HG03064 (cell line): Measurements from ENCODE around the gene HNRNPL.
"Not testable (repeated sequence)": the region's sequence is repeated elsewhere in the genome, so short reads cannot be mapped to it uniquely, and the experiment has no call there.

Experiments used
- ATAC-seq: cut with Tn5 transposase; IDR thresholded peaks from one replicate; pipeline ENCODE4 v1.9.1; 2021; ENCODE audit warnings: low read depth; ENCODE audit not compliant: unreplicated experiment

Gene HNRNPL

GRCh38 chr19:38869836-38870607 is 20.2 kb upstream of the HNRNPL start:
- no peak for ATAC-seq

- no peak for ATAC-seq
Measured at GRCh38 chr19:38869160-38869835, 19.5 kb upstream of the HNRNPL start.

DNA sequence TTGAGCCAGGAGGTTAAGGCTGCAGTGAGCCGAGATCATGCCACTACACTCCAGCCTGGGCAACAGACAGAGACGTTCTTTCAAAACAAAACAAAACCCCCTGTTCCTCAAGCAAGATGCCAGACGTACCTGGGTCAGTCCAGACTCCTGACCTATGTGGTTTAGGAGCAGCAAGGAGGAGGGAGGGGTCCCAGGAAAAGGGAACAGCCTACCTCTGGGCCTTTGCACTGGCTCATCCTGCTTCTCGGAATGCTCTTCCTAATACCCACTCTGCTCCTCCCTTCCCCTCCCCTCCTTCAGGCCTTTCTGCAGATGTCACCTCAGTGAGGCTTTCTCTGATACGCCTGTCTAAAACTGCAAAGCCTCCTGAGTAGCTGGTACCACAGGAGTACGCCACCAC is 18.8 kb upstream of the HNRNPL start:
- no peak for ATAC-seq

DNA sequence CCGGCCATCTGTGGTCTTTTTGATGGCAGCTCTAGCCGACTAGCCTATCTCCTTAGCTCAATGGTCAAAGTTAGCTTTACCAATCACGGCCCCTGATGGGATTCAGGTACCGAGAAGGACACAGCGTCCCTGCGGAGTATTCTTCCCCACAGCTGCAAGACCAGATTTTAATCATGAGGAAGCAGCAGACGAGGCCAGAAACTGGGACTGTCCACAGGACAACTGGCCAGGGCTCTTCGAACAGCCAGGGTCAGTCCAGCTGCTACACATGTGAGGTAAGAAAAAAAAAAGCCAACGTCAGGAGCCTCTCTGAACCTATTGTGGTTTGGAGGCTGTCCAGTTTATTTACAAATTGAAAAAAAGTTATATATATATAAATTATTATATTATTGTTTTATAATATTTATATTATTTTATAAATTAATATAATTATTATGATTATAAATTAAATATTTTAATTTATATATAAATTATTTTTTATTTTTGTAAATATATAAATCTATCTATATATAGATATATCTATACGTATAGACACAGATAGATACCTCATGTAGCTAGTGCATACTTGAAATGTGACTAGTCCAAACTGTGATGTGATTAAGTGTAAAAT is 17.5 kb upstream of the HNRNPL start:
- no peak for ATAC-seq

DNA sequence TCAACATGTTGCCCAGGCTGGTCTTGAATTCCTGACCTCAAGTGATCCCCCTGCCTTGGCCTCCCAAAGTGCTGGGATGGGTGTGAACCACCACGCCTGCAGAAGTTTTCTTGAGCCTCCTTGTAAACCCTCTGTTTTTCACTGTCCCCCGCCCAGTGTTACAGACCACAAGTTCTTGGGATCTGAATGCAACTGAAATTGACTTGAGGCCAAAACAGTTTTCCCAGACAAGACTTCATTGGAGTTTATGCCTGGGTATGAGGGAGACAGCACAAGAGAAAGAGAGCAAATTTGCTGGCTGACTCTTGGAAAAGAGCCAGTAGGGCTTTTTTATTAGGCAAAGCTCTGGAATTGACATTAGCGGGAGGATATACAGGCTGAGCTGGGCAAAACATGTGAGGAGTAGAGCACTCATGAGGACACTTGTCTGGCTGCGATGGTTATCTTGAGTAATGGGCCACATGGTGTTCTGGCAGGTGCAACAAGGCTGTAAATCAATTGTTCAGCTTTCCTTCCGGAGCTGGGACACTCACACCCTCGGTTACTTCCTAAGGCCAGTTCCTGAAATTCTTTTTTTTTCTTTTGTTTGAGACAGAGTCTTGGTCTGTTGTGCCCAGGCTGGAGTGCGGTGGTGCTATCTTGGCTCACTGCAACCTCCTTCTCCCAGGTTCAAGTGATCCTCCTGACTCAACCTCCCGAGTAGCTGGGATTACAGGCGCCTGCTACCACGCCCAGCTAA is 12.7 kb upstream of the HNRNPL start:
- ATAC-seq: no peak

DNA sequence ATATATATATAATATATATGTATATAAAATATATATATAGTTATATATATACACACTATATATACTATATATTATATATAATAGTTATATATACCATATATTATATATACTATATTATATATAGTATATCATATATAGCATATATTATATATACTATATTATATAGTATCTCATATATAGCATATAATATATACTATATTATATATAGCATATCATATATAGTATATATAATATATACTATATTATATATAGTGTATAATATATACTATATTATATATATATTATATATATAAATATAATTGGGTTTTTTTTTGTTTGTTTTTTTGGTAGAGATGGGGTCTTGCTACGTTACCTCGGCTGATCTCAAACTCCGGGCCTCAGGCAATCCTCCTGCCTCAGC is 11.6 kb upstream of the HNRNPL start:
- ATAC-seq: no peak

GRCh38 chr19:38859631-38860204 is 9.9 kb upstream of the HNRNPL start:
- ATAC-seq: not testable (repeated sequence)

DNA sequence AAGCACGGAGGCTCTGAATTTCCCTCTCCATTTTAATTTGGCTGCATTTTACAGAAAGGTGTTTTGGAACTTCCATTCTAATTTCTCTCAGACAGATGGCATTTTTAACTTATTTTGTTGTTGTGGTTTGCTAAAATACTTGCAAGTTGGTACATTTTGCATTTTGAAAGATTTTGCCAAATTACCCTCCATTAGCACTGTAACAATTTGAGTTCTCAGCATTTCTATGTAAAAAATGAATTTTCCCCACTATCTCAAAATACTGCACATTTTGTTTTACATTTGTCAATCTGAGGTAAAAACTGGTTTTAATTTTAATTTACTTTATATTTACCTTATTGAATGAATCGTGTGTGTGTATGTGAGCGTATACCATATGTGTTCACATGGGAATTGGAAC is 7.0 kb upstream of the HNRNPL start:
- no peak for ATAC-seq

DNA sequence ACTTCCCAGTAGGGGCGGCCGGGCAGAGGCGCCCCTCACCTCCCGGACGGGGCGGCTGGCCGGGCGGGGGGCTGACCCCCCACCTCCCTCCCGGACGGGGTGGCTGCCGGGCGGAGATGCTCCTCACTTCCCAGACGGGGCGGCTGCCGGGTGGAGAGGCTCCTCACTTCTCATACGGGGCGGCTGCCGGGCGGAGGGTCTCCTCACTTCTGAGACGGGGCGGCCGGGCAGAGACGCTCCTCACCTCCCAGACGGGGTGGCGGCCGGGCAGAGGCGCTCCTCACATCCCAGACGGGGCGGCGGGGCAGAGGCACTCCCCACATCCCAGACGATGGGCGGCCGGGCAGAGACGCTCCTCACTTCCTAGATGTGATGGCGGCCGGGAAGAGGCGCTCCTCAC is 6.0 kb upstream of the HNRNPL start:
- not testable (repeated sequence) for ATAC-seq

GRCh38 chr19:38854961-38855360 is 5.2 kb upstream of the HNRNPL start:
- not testable (repeated sequence) for ATAC-seq

DNA sequence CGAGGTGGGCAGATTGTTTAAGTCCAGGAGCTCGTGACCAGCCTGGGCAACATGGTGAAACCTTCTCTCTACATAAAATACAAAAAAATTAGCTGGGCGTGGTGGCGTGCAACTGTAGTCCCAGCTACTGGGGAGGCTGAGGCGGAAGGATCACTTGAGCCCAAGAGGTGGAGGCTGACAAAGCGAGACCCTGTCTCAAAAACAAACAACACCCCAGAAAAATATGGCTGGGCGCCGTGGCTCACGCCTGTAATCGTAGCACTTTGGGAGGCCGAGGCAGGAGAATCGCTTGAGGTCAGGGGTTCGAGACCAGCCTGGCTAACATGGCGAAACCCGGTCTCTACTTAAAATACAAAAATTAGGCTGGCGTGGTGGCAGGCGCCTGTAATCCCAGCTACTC is 3.4 kb upstream of the HNRNPL start:
- ATAC-seq: no peak

DNA sequence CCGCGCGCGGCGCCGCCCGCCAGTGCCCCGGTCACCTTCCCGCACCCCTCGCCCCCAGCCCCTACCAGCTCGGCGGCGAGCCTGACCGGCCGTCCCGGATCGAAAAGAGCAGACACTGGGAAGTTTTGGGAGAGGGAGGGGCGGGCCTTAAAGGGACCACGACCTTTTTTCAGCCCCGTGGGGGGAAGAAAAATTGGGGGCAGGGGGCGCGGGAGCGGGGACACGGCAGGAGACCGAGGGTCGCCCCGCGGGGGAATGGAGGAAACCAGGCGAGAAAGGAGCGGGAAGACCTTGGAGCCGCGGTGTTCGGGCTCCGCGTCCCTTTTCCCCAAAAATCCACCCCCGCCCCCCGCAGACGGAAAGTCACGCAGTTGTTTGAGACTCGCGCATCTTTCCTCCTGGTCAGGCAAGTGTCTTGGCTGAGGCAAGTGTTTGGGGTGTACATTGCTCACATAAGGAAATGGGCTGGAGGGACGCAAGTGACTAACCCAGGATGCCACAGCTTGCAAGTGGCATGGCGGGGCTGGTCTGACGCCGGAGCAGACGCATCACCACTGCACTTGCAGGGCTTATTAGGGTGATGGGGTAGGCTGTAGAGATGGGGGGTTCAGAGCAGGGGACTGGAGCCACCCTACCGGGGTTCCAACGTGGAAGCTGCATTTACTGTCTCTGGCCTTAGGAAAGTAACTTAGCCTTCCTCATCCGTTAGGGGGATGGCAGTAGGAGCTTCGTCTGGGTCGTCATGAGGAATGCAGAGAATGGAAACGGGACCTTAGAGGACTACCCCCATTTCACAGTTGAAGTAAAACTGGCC is 2.7 kb upstream of the HNRNPL start:
- no peak for ATAC-seq

DNA sequence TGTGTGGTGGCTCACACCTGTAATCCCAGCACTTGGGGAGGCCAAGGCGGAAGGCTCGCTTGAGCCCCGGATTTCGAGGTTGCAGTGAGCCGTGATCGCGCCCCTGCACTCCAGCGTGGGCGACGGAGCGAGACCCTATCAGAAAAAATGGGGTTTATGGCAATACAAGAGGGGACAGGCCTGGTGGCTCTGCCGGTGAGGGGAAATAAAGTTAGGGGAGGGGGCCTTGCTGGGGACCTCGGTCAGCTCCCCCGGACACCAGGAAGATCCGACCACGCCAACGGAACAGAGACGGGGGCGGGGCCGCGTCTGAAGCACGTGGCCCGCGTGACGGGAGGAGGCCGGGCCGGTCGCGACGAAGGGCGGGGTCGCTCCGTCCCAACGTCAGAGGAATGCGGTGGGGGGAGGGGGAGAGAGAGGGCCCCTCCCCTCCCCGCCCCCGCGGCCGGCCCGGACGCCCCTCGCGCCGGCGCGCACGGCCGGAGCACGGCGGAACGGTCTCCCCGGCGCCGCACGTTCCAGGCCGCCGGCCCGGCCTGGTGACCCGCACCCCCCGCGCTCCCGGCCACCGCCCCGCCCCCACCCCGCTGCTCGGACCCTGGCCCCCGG is 1.9 kb upstream of the HNRNPL start:
- no peak for ATAC-seq

DNA sequence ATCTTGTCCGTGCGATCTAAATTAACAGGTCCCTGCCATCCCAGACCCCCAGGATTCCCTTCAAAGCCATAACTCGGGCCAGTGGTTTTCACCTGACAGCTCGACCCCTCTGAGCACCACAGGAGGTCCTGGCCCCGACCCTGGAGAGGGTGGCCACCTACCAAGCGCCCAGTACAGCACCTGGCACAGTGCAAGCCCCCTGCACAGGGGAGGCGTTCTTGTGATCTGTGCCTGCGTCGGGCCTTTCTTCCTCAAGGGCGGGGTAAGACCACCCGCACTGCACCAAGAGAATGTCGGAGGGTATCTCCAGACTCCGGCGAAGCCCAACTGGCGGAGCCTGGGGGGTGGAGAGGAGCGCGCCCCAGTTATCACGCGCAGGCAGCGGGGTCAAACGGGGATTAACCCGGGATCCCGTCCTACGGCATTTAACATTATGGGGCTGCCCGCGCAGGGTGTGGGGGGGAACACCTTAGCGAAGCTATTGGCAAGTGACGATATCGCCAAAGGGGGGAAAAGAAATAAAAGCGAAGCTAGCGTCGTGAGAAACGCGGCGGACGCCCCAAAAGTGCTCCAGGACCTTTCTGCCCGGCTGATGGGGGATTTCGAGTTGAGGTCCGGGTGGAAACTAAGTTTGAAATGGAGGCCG is 1.3 kb upstream of the HNRNPL start:
- no peak for ATAC-seq

GRCh38 chr19:38850436-38850975 is 720 bp upstream of the HNRNPL start:
- peak; percentile 44 for ATAC-seq

GRCh38 chr19:38849147-38849859 is 483 bp downstream of the HNRNPL start:
- peak; percentile 20 for ATAC-seq

DNA sequence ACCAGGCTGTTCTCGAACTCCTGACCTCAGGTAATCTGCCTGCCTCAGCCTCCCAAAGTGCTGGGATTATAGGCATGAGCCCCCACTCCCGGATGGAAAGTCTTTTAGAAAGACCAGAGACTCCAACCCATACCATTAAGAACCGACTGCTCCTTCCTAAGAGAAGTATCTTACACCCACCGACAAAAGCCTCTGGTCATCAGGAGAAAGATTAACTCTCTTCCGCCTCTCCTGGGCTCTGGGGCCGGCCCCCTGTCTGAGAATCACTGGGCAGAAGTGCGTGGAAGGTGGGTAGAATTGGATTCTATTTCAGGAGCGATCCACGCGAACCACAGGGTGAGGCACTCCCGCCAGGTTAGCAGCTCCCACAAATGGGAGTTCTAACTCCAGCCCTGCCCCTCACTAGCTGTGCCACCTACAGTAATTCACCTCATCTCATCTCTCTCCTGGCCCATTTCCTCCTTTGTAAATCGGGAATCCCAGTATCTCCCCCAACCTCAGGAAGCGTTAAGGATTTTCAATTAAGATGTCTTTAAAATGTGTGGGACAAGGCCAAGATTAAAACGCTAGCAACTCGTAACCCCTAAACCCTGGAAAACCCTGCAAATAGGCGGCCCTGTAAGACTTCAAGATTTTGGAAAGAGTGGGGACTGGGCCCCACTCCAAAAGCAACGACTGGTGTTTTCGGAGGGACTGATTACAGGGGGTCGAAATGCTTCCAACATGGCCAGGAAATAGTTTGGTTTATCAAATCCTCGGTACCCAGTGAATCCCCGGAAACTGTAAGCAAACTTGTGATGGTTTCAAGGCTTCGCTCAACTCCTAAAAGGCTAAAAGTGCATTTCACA is 1.3 kb downstream of the HNRNPL start:
- ATAC-seq: no peak
